DND-41 (cell line): ENCODE data around the gene CPED1.

Source experiments
- CTCF ChIP-seq: IDR thresholded peaks from 2 replicates; pipeline ENCODE4 v1.5.1; 2012; ENCODE audit warnings: borderline replicate concordance, low read length, moderate library complexity, mild to moderate bottlenecking; ENCODE audit not compliant: poor library complexity, severe bottlenecking; ENCODE audit errors: extremely low read depth
- EZH2 ChIP-seq: IDR thresholded peaks from 3 replicates; pipeline ENCODE4 v1.6.1; 2012; ENCODE audit warnings: borderline replicate concordance, low read depth, mild to moderate bottlenecking, moderate library complexity, low read length, inconsistent platforms; ENCODE audit not compliant: severe bottlenecking

GRCh38 chr7:121020249-121020988 lies 31.9 kb downstream of the CPED1 start:
- TF ChIP-seq CTCF (no peak), EZH2 (no peak)
